Activated B cell treated with CpG ODN at 0.5 μM for 24 hours (primary cell): ENCODE results near the gene IRF2. TPM values are rescaled to one million over a fixed set of nuclear protein-coding genes. Genes with fewer than 3 reads are reported as not detected.

Source experiments
- ATAC-seq: fragments of 200-7000 bp; cut with Tn5 transposase; one replicate; pipeline ENCODE4 v1.10.0; 2021; ENCODE audit warnings: low read depth, mild to moderate bottlenecking, moderate library complexity
- CTCF ChIA-PET: fragments of 350-600 bp; sonication (Branson Sonifier 250); formaldehyde crosslinking; loops from one replicate; lab custom pipeline; 2021; ENCODE audit warnings: antibody characterized with exemption; lab: Charles Lee
- POLR2A ChIA-PET: fragments of 350-600 bp; sonication (Branson Sonifier 250); formaldehyde crosslinking; loops from one replicate; lab custom pipeline; 2021; ENCODE audit warnings: antibody characterized with exemption; lab: Charles Lee
- DNase-seq: peaks from one replicate; pipeline ENCODE4 v3.0.0; 2022
- H3K27ac Mint-ChIP-seq: one replicate; pipeline ENCODE4 v1.8.0; 2020; ENCODE audit warnings: mixed read lengths
- H3K27me3 Mint-ChIP-seq: one replicate; pipeline ENCODE4 v1.8.0; 2021; ENCODE audit warnings: mixed read lengths
- H3K36me3 Mint-ChIP-seq: one replicate; pipeline ENCODE4 v1.8.0; 2021; ENCODE audit warnings: low read depth, mixed read lengths
- H3K4me1 Mint-ChIP-seq: one replicate; pipeline ENCODE4 v1.8.0; 2021; ENCODE audit warnings: mixed read lengths
- H3K4me3 Mint-ChIP-seq: one replicate; pipeline ENCODE4 v1.8.0; 2020; ENCODE audit warnings: mild to moderate bottlenecking, mixed read lengths
- H3K9me3 Mint-ChIP-seq: one replicate; pipeline ENCODE4 v1.8.0; 2020; ENCODE audit warnings: mixed read lengths
- intact Hi-C: fragments of 100-400 bp; cut with micrococcal nuclease; formaldehyde crosslinking; loops from one replicate; pipeline ENCODE4 v1.15.1; 2024
- total RNA-seq: library from RNA; stranded (reverse); gene quantifications from 2 replicates; pipeline ENCODE4 v1.2.3, GENCODE V29; 2022
- TF ChIP-seq, protein P1 (sequence below): fragments of 200-600 bp; IDR thresholded peaks from one replicate; pipeline ENCODE4 v1.8.0; 2022; ENCODE audit warnings: antibody characterized with exemption, mild to moderate bottlenecking

IRF2 gene
- total RNA-seq, 1 donor from 2014 or later: 66.2 TPM

DNA sequence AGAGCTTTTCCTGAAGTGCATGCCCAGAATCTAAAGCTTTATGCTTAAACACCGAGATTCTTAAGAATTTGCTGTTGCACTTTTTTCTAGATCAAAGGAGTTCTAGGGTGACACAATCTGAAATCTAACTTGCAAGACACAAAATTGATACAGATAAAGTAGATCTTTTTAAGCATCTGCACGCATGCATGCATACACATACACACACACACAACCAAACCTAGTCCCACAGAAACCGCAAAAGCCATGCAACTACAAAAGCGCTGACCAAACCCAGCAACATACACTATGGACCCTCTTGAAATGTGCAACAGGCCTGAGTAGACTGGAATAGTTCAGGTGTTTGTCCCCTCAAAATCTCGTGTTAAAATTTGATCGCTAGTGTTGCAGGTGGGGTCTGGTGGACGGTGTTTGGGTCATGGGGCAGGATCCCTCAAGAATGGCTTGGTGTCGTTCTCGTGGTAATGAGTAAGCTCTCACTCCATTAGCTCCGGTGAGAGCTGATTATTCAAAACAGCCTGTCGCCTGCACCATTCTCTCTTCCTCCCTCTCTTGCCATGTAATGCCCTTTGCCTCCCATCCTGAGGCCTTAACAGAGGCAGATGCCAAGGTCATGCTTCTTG, 52.7 kb downstream of the IRF2 start:
- H3K9me3 Mint-ChIP-seq: no peaks in the 10 kb centered on the region
- ATAC-seq: no peak
- no peaks in the 10 kb centered on the region for H3K27me3 Mint-ChIP-seq
- TF ChIP-seq, protein P1, sequence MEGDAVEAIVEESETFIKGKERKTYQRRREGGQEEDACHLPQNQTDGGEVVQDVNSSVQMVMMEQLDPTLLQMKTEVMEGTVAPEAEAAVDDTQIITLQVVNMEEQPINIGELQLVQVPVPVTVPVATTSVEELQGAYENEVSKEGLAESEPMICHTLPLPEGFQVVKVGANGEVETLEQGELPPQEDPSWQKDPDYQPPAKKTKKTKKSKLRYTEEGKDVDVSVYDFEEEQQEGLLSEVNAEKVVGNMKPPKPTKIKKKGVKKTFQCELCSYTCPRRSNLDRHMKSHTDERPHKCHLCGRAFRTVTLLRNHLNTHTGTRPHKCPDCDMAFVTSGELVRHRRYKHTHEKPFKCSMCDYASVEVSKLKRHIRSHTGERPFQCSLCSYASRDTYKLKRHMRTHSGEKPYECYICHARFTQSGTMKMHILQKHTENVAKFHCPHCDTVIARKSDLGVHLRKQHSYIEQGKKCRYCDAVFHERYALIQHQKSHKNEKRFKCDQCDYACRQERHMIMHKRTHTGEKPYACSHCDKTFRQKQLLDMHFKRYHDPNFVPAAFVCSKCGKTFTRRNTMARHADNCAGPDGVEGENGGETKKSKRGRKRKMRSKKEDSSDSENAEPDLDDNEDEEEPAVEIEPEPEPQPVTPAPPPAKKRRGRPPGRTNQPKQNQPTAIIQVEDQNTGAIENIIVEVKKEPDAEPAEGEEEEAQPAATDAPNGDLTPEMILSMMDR: no peak
- H3K27ac Mint-ChIP-seq: peak overlapping the region; percentile 81
- CTCF ChIA-PET: interaction anchor here (0.5 to 2.4 kb wide), 3 partner anchors 8 to 158 kb away, joined by 3 to 11 read pairs (median 3); no protein-coding TSS in a partner anchor
- no peak for DNase-seq
- H3K36me3 Mint-ChIP-seq: peaks cover 86% of the 10 kb centered on the region
- H3K4me3 Mint-ChIP-seq: peak overlapping the region; percentile 55
- POLR2A ChIA-PET: interaction anchor here (0.6 to 2.5 kb wide), 15 partner anchors 10 to 228 kb away, joined by 3 to 12 read pairs (median 5); partner anchors contain the start of genes CASP3, IRF2 and PRIMPOL
- intact Hi-C loops: loop anchor here (2.0 to 5.0 kb wide), 3 partner anchors 13 to 34 kb away; no protein-coding TSS in a partner anchor
- peaks cover 82% of the 10 kb centered on the region for H3K4me1 Mint-ChIP-seq

DNA sequence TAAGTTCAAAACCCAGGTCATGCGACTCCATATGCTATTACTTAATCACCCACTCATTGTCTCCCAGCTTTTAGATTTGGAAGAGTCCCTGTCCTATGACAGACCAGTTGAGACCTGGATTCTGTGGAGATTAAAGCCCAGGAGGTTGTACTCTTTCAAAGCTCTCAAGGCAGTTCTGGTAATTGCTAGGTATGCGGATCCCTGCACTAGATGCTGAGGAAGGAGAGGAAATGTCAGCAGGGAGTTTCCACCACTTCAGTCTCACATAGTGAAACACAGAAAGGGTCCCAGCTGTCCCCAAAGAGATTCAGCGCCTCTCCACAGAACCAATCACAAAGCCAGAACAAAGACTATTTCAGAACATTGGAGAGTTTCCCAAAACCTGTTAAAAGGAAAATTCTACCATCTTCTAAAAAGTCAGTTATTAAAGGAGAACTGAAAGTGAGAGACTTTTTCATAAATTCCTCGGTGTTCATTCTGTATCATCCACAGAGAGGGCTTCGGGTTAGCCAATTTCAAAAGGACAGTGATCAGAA, 53.4 kb downstream of the IRF2 start:
- H3K27me3 Mint-ChIP-seq: no peaks in the 10 kb centered on the region
- peak; percentile 56 for ATAC-seq
- TF ChIP-seq, protein P1: no peak
- peaks cover 81% of the 10 kb centered on the region for H3K4me1 Mint-ChIP-seq
- H3K36me3 Mint-ChIP-seq: peaks cover 79% of the 10 kb centered on the region
- ChIA-PET CTCF (interaction anchor here (0.5 to 2.4 kb wide), 3 partner anchors 9 to 157 kb away, joined by 3 to 11 read pairs (median 3); no protein-coding TSS in a partner anchor), POLR2A (interaction anchor here (0.5 to 2.5 kb wide), 17 partner anchors 9 to 228 kb away, joined by 3 to 12 read pairs (median 4); partner anchors contain the start of genes CASP3, IRF2 and PRIMPOL)
- intact Hi-C loops: loop anchor here (2.0 to 5.0 kb wide), 3 partner anchors 14 to 34 kb away; no protein-coding TSS in a partner anchor
- H3K9me3 Mint-ChIP-seq: no peaks in the 10 kb centered on the region
- H3K4me3 Mint-ChIP-seq: peak overlapping the region; percentile 55
- peak overlapping the region; percentile 81 for H3K27ac Mint-ChIP-seq
- no peak for DNase-seq

DNA sequence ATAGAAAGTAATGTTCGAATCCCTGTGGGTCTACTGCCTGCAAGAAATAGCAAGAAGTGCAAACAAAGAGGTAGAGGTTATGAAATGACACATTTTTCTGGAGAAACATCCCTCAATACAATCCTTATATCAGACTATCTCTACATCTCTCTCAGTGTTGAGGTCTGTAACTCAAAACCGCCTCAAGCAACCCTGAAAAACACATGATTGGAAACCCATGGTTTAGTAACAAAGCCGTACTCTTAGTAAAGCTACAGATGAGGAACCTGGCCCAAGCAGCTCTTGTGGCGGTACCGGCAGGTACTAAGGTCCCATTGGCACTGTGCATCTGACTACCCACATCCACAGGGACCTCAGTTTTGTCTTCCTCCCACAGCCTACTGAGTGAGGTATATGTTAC, 53.9 kb downstream of the IRF2 start:
- peaks cover 85% of the 10 kb centered on the region for H3K4me1 Mint-ChIP-seq
- H3K36me3 Mint-ChIP-seq: peaks cover 79% of the 10 kb centered on the region
- TF ChIP-seq, protein P1: no peak
- ATAC-seq (no peak), DNase-seq (no peak)
- peak overlapping the region; percentile 81 for H3K27ac Mint-ChIP-seq
- ChIA-PET POLR2A (interaction anchor here (0.5 to 2.5 kb wide), 13 partner anchors 24 to 229 kb away, joined by 3 to 12 read pairs (median 5); partner anchors contain the start of genes CASP3, IRF2 and PRIMPOL), CTCF (interaction anchor here (2.4 kb wide), 1 partner anchor 156 kb away, joined by 11 read pairs; no protein-coding TSS in a partner anchor)
- intact Hi-C loops: loop anchor here (2.0 to 5.0 kb wide), 3 partner anchors 14 to 33 kb away; no protein-coding TSS in a partner anchor
- H3K4me3 Mint-ChIP-seq: peak overlapping the region; percentile 55
- H3K9me3 Mint-ChIP-seq: no peaks in the 10 kb centered on the region
- no peaks in the 10 kb centered on the region for H3K27me3 Mint-ChIP-seq

DNA sequence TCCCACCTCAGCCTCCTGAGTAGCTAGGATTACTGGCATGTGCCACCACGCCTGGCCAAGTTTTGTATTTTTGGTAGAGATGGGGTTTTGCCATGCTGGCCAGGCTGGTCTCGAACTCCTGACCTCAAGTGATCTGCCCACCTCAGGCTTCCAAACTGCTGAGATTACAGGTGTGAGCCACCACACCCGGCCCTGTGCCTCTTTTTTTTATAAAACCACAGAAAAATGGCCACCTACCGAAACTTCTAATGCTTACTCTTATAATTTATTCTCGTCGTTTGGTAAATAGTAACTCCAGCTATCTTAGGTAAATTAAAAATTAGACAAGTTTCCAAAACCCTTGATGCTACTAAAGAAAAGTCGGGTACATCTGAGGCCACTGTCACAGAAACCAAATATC, 54.4 kb downstream of the IRF2 start:
- intact Hi-C loops: loop anchor here (2.0 to 10.0 kb wide), 4 partner anchors 15 to 915 kb away; partner anchors contain the start of gene ING2
- ChIA-PET POLR2A (interaction anchor here (0.9 to 2.5 kb wide), 8 partner anchors 24 to 229 kb away, joined by 3 to 9 read pairs (median 6); partner anchors contain the start of genes CASP3 and PRIMPOL), CTCF (interaction anchor here (2.4 kb wide), 1 partner anchor 156 kb away, joined by 11 read pairs; no protein-coding TSS in a partner anchor)
- Mint-ChIP-seq H3K4me3 (no peak overlapping the region), H3K27me3 (no peaks in the 10 kb centered on the region), H3K9me3 (no peaks in the 10 kb centered on the region), H3K4me1 (peaks cover 87% of the 10 kb centered on the region), H3K27ac (peak overlapping the region; percentile 81), H3K36me3 (peaks cover 79% of the 10 kb centered on the region)
- DNase-seq (no peak), ATAC-seq (no peak)
- TF ChIP-seq, protein P1: no peak
